Femur (tissue), 1 donor: ENCODE measurements around the gene NHS.

Experiments
- DNase-seq: peaks from one replicate; pipeline ENCODE4 v3.0.0-alpha.2; 2017

The NHS gene

GRCh38 chrX:17738737-17739535, 363.9 kb downstream of the NHS start:
- no peak for DNase-seq

DNA sequence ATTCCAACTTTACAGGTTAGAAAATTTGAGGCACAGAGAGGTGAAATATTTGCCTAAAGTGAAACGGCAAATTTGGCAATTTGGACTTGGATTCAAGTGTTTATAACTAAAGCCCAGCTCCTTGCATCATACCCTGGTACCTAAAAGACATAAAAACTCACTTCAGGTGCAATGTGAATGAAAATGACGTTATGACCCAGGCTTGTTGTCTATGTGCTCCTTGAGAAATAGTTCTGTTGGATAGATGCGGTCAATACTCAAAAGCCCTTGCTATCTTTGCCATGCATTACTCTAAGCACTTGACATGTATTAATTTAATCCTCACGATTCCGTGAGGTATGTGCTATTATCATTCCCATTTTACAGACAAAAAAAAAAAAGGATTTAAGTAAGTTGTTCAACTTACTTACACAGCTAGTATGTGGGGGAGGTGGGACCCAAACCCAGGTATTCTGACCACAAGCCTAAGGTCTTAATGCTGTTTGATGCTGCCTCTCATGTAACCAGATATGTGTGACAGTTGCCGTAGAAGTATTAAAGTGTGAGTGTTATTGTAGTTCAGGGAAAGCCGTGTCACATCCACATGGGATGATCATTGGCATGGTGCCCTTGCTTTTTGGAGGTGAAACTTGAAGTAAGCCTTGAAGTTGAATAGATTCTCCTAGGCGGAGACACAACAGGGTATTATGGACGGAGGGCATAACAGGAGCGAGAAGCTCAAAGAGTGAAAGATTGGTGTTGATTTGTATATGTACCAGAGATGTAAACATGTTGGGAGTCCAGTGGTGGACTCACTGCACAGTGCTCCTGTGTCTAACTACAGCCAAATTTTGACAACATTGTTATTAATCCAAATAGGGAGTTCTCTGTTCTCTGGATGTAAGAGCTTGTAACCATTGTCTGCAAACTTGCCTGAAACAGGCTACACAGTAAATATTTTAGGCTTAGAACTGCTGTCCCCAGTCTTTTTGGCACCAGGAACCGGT, 365.4 kb downstream of the NHS start:
- DNase-seq = no peak

DNA sequence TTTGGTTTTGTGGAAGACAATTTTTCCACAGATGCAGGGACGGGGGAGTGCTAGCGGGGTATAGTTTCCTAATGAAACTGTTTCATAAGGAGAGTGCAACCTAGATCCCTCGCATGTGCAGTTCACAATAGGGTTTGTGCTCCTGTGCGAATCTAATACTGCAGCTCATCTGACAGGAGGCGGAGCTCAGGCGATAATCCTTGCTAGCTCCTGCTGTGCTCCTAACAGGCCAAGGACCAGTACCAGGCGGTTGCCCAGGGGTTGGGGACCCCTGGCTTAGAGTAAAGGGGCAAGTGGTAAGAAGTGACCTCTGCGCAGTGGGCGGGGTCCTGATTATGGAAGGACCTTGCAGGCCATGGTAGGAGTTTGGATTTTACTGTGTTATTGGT, 366.1 kb downstream of the NHS start:
- DNase-seq = no peak

DNA sequence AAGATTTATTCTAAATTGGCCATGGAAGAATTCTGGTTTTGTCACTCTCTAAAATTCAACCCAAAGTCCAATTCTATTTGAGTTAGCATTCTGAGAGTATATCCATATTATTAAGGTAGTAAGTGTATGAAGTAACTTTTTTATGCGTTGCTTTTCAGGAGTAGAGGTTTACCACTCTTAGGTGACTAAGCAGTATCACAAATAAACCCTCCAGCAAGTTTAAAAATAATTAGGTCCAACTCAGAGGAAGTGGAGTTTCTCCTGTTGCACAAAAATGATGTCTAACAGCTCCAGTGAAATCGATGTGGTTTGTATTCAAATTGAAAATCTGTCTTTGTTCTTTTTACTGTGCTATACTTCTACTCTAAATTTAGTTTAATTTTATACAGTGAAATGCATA, 368.9 kb downstream of the NHS start:
- no peak for DNase-seq

GRCh38 chrX:17744896-17745523, 370.0 kb downstream of the NHS start:
- no peak for DNase-seq

GRCh38 chrX:17747692-17748091, 372.7 kb downstream of the NHS start:
- no peak for DNase-seq

- no peak for DNase-seq
These were observed 373.7 kb downstream of the NHS start for GRCh38 chrX:17748684-17749083.

DNA sequence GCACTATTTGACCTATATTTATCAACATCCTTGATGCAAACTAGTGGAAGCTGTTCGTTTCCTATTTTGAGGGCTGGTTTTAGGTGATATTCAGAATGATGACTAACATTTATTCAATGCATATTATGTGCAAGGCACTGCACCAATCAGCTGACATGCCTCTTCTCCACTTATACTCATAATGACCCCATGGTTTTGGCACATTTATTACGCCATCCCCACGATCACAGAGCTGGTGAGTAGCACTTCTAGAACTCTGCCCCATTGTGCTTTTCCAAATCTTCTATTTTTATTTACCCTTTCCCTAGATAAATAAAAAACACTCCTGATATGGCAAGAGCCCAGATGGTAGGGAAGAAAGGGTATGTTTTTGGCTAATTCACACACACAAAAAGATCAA, 375.4 kb downstream of the NHS start:
- no peak for DNase-seq

DNA sequence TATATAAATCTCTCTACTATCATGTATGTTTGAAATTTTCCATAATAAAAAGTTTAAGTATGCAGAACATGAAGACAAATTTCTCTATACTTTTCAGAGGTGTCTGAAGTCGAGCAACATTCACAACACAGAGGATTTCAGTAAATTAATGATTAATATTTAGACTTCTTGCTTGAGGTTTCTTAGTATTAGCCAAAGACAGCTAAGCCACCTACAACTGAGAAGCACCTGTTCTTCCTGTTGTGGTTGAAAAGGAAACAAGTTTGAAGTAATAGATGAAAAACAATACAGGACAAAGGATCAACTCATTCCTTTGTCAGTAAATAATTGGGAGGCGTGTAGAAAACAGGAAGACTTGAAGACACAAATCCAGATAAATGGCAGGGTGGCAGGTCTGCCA, 383.4 kb downstream of the NHS start:
- DNase-seq = no peak

DNA sequence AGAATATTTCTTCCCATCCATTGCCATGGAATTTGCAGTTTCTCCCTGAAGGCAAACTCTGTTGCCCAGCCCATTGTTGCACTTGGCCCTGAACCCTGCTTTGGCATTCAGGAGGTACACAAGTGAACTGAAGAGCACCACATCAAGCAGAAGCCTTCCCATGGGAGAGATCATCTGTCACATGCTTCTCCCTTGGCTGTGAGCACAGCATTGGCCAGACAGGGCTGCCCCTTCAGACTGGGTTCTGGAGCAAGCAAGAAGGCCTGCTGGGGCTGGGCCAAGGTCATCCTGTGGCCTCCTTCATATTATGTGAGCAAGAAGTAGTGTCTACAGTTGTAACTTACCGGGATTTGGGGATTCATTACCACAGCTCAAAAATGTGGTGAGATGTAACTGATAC, 385.0 kb downstream of the NHS start:
- DNase-seq = no peak

- no peak for DNase-seq
These were observed 392.7 kb downstream of the NHS start for GRCh38 chrX:17767734-17768133.

DNA sequence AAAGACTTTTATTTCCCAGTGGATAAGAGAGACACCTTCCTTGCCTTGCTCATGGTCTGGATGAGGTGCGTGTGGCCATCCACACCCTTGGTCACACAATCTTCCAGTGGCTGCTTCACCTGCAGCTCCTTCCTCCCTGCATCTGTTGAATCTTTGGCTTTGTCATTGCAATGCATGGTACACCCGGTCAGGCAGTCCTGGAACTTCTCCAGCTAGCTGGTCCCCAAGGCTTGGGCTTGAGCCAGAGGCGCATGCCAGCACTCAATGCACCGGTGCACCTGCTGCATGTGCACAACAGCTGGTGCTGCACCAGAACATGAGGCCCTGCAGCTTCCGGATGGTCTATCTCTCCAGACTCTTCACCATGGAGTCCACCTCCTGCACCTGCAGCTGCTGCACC, 394.0 kb downstream of the NHS start:
- no peak for DNase-seq

GRCh38 chrX:17769701-17770269, 394.8 kb downstream of the NHS start:
- no peak for DNase-seq

DNA sequence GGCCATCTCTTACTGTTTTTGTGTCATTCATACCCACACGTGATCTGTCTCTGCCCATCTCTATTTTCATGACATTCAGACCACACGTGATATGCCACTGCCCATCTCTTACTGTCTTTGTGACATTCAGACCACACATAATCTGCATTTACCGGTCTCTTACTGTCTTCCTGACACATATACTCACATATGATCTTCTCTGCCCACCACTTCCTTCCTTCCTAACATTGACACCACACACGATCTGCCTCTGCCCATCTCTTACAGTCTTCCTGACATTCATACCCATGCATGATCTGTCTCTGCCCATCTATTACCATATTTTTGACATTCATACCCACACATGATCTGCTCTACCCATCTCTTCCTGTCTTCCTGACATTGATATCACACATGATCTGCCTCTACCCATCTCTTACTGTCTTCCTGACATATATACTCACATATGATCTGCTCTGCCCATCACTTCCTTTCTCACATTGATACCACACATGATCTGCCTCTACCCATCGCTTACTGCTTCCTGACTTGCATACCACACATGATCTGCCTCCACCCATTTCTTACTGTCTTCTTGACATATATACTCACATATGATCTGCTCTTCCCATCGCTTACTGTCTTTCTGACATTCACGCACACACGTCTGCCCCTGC, 398.3 kb downstream of the NHS start:
- no peak for DNase-seq

GRCh38 chrX:17774053-17774452, 399.1 kb downstream of the NHS start:
- DNase-seq = no peak

DNA sequence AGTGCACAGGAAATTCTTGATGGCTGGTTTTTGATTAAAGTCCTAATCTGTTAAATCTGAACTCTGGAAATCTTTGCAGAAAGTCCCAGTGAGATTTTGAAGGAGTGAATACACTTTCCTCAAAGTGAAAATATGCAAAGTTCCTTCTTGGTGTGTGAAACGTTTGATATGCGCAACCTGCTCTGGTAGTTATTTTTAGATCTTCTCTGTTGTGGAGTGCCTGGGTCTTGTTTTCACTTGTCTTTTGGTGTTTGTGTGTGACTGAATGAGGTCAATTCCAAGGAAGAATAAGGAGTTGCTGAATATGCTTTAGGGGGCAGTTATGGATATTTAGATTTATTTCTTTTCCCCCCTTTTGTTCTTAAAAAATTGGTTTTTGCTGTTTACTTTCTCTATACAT, 404.0 kb downstream of the NHS start:
- no peak for DNase-seq

DNA sequence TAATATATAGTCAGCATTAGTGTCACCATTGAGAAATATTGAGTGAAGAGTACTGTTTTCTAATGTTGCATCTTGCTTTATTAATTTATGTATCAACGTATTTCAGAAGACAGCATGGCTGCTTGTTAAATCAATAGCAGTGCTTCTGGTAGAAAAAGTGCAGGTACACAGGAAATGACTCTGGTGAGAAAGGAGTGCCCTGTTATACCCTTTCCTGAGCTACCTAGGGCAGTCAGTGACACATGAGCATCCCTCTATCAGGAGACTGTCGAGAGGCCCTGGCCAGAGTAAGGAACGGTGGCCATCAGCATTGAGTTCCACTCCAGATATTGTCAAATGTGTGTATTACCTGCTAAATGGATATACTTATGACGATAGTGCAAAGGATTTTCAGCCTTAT, 404.4 kb downstream of the NHS start:
- DNase-seq = no peak
